Measurements from ENCODE around the gene PCNP.

DNA sequence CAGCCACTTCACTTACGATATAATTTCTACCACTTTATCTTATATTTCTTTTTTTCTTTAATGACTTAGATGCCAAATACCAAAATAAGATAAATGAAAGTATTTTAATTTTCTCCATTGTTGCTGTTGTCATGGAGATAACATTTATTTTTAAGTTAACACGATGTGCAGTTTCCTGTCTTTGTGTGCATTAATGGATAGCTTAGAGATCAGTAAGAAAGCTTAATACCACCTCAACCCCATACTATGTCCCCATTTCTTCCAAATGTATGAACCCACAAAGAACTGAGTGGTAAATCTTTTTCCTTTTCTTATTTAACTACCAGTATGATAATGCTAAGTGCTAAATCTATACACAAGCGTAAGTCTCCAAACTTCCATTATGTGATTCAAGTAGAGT lies 17.1 kb downstream of the PCNP start:
- TF ChIP-seq, protein P1, sequence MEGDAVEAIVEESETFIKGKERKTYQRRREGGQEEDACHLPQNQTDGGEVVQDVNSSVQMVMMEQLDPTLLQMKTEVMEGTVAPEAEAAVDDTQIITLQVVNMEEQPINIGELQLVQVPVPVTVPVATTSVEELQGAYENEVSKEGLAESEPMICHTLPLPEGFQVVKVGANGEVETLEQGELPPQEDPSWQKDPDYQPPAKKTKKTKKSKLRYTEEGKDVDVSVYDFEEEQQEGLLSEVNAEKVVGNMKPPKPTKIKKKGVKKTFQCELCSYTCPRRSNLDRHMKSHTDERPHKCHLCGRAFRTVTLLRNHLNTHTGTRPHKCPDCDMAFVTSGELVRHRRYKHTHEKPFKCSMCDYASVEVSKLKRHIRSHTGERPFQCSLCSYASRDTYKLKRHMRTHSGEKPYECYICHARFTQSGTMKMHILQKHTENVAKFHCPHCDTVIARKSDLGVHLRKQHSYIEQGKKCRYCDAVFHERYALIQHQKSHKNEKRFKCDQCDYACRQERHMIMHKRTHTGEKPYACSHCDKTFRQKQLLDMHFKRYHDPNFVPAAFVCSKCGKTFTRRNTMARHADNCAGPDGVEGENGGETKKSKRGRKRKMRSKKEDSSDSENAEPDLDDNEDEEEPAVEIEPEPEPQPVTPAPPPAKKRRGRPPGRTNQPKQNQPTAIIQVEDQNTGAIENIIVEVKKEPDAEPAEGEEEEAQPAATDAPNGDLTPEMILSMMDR (IDR thresholded peaks at IDR 0.05; ENCODE audit: insufficient read depth, low read length, poor library complexity, severe bottlenecking): no peak
- TF ChIP-seq EZH2phosphoT487 (conservative IDR thresholded peaks at IDR 0.05; ENCODE audit: low read length): no peak
